K562 (cell line): ENCODE data around the gene RAB3GAP1. TPM values are rescaled to one million over a fixed set of nuclear protein-coding genes. Genes with fewer than 3 reads are reported as not detected.
A peak's percentile ranks its signal among the peaks of the same experiment; 100 is the strongest.

ENCODE experiments used
- ATAC-seq: fragments of 200-7000 bp; cut with Tn5 transposase; 3 replicates; pipeline ENCODE4 v1.9.1; 2020; ENCODE audit warnings: moderate library complexity
- BruUV-seq: library from RNA; stranded (reverse); fragments of 400-500 nt; replicated peaks from 2 replicates; lab custom pipeline; 2021; lab: Mats Ljungman, UMichigan
- CTCF ChIA-PET: fragments of 300-600 bp; formaldehyde crosslinking; extraction: SDS; loops from one replicate; lab custom pipeline; 2021; ENCODE audit warnings: low intra/inter-chr PET ratio; lab: Yijun Ruan, JAX
- POLR2A ChIA-PET: fragments of 300-600, 350-650 bp; sonication (Branson Sonifier 250); formaldehyde crosslinking; extraction: SDS; loops from one replicate; lab custom pipeline; 2021; ENCODE audit warnings: antibody characterized with exemption, inconsistent platforms; lab: Yijun Ruan, JAX
- DNase-seq, 4 experiments: peaks; one replicate each; pipeline versions ENCODE4 v3.0.0 to v3.0.0-alpha.2; 2011 to 2018; ENCODE audit warnings: low spot score in 3 of 4, mixed read lengths in 3 of 4; ENCODE audit errors: extremely low read depth in 1 of 4
- FAIRE-seq: peaks from 2 replicates; lab custom pipeline; 2011; peaks lifted over from hg19 to GRCh38; lab: Jason Lieb, UNC
- H2AFZ ChIP-seq: 2 replicates; pipeline ENCODE4 v1.6.0; 2011; ENCODE audit warnings: low read depth, low read length, control low read depth, inconsistent platforms
- H3K27ac ChIP-seq: fragments of 200-600 bp; 3 replicates; pipeline ENCODE4 v1.8.0; 2011; ENCODE audit warnings: low read depth, mild to moderate bottlenecking, control low read depth, inconsistent platforms, low read length, moderate library complexity, mixed read lengths; ENCODE audit errors: extremely low read depth
- H3K27me3 ChIP-seq, 2 experiments: fragments of 300-600 bp in 1 of 2; 2 replicates in 1 of 2; 3 replicates in 1 of 2; pipeline versions ENCODE4 v1.6.0 to v1.8.0; 2011; ENCODE audit warnings: inconsistent platforms in 2 of 2, low read length in 2 of 2, mild to moderate bottlenecking in 1 of 2, mixed read lengths in 1 of 2, moderate library complexity in 1 of 2; ENCODE audit not compliant: control insufficient read depth in 2 of 2, insufficient read depth in 2 of 2
- H3K36me3 ChIP-seq: fragments of 300-600 bp; 3 replicates; pipeline ENCODE4 v1.8.0; 2011; ENCODE audit warnings: mild to moderate bottlenecking, low read length, inconsistent platforms; ENCODE audit not compliant: control insufficient read depth, insufficient read depth
- H3K4me1 ChIP-seq, 2 experiments: fragments of 200-600 bp in 1 of 2; replicated peaks in 1 of 2; 2 replicates in 1 of 2; 3 replicates in 1 of 2; pipeline versions ENCODE4 v1.5.1 to v1.8.0; 2011; ENCODE audit warnings: inconsistent platforms in 2 of 2, low read length in 2 of 2, mild to moderate bottlenecking in 1 of 2, mixed read lengths in 1 of 2, moderate library complexity in 1 of 2; ENCODE audit not compliant: control insufficient read depth in 2 of 2, insufficient read depth in 2 of 2
- H3K4me2 ChIP-seq: 2 replicates; pipeline ENCODE4 v1.6.1; 2011; ENCODE audit warnings: low read length, control low read depth, inconsistent platforms, mixed read lengths; ENCODE audit not compliant: insufficient read depth
- H3K4me3 ChIP-seq: fragments of 200-600 bp; sonication (generic), shearing (Covaris generic); 2 replicates; pipeline ENCODE4 v1.5.1; 2016; ENCODE audit warnings: control low read depth, inconsistent platforms
- H3K79me2 ChIP-seq: fragments of 200-600 bp; 3 replicates; pipeline ENCODE4 v1.8.0; 2011; ENCODE audit warnings: low read length, inconsistent platforms; ENCODE audit not compliant: control insufficient read depth, insufficient read depth
- H3K9ac ChIP-seq, 2 experiments: 2 replicates each; pipeline versions ENCODE4 v1.6.0 to v1.6.1; 2011; ENCODE audit warnings: low read depth in 2 of 2, low read length in 2 of 2, control low read depth in 1 of 2, inconsistent platforms in 1 of 2, mild to moderate bottlenecking in 1 of 2, mixed read lengths in 1 of 2; ENCODE audit not compliant: insufficient read depth in 1 of 2
- H3K9me1 ChIP-seq: one replicate; pipeline ENCODE4 v1.6.0; 2011; ENCODE audit warnings: inconsistent platforms, mild to moderate bottlenecking, low read length, moderate library complexity; ENCODE audit not compliant: control insufficient read depth, insufficient read depth
- H3K9me3 ChIP-seq: replicated peaks from 2 replicates; pipeline ENCODE4 v1.5.1; 2011; ENCODE audit warnings: low read depth, low read length, inconsistent platforms; ENCODE audit not compliant: control insufficient read depth, insufficient read depth
- H4K20me1 ChIP-seq: replicated peaks from 2 replicates; pipeline ENCODE4 v1.6.1; 2011; ENCODE audit warnings: low read length, inconsistent platforms, mixed read lengths; ENCODE audit not compliant: control insufficient read depth, insufficient read depth
- CEBPB ChIP-seq: fragments of 450-650 bp; IDR thresholded peaks from 2 replicates; pipeline ENCODE4 v1.6.1; 2016; ENCODE audit warnings: missing genetic modification characterization, missing compliant biosample characterization
- CEBPG ChIP-seq, 3 experiments: fragments of 200-800 bp in 1 of 3; sonication (Bioruptor generic) in 1 of 3; sonication (generic) in 1 of 3; formaldehyde crosslinking in 1 of 3; IDR thresholded peaks in 2 of 3; conservative IDR thresholded peaks in 1 of 3; 2 replicates each; pipeline versions ENCODE4 v1.6.1 to v1.8.0; 2016 to 2022; ENCODE audit warnings: missing compliant biosample characterization in 2 of 3, missing genetic modification characterization in 2 of 3, mild to moderate bottlenecking in 1 of 3, missing genetic modification reagents in 1 of 3
- EGR1 ChIP-seq: fragments of 450-650 bp; conservative IDR thresholded peaks from 2 replicates; pipeline ENCODE4 v1.6.1; 2017; ENCODE audit warnings: mild to moderate bottlenecking
- HDAC1 ChIP-seq, 2 experiments: fragments of 450-650 bp; IDR thresholded peaks; 2 replicates each; pipeline ENCODE4 v1.6.1; 2016 to 2017; ENCODE audit warnings: inconsistent platforms in 1 of 2, mild to moderate bottlenecking in 1 of 2, moderate library complexity in 1 of 2
- HNRNPLL ChIP-seq: fragments of 200-400 bp; formaldehyde crosslinking; IDR thresholded peaks from 2 replicates; pipeline ENCODE4 v1.6.1; 2017; ENCODE audit warnings: low read length, low read depth, mild to moderate bottlenecking; ENCODE audit not compliant: poor library complexity, severe bottlenecking
- L3MBTL2 ChIP-seq: fragments of 450-650 bp; IDR thresholded peaks from 2 replicates; pipeline ENCODE4 v1.6.1; 2016; ENCODE audit warnings: mild to moderate bottlenecking, moderate library complexity
- MTA2 ChIP-seq: fragments of 450-650 bp; IDR thresholded peaks from 2 replicates; pipeline ENCODE4 v1.6.1; 2016; ENCODE audit warnings: low read depth
- PHTF2 ChIP-seq: fragments of 250-450 bp; sonication (Bioruptor Pico); IDR thresholded peaks from 2 replicates; pipeline ENCODE4 v1.5.0; 2021; ENCODE audit warnings: mild to moderate bottlenecking
- ZFP30 ChIP-seq: fragments of 250-450 bp; sonication (Bioruptor Pico); IDR thresholded peaks from 2 replicates; pipeline ENCODE4 v1.8.0; 2022; ENCODE audit warnings: moderate library complexity, mild to moderate bottlenecking, inconsistent platforms, borderline replicate concordance
- ZNF780A ChIP-seq: fragments of 250-450 bp; sonication (Bioruptor Pico); IDR thresholded peaks from 2 replicates; pipeline ENCODE4 v1.5.0; 2021; ENCODE audit warnings: mild to moderate bottlenecking
- ZZZ3 ChIP-seq: fragments of 450-650 bp; IDR thresholded peaks from 2 replicates; pipeline ENCODE4 v1.6.1; 2016; ENCODE audit warnings: antibody characterized with exemption, mild to moderate bottlenecking, moderate library complexity
- WGBS: fragments of 100-300 bp; shearing (Covaris generic); methylation state at CpG from one replicate; pipeline ENCODE4 v1.1.6; 2016; ENCODE audit warnings: low coverage, mixed read lengths; ENCODE audit not compliant: insufficient coverage; ENCODE audit errors: missing lambda C conversion rate; 5-methylcytosine and 5-hydroxymethylcytosine counted together
- in situ Hi-C: fragments of 300-500 bp; cut with MboI; formaldehyde crosslinking; loops from 4 replicates; pipeline ENCODE4 v1.15.0; 2018; ENCODE audit warnings: inconsistent platforms, mixed read lengths
- intact Hi-C: fragments of 100-400 bp; cut with micrococcal nuclease; formaldehyde crosslinking; loops from 2 replicates; pipeline ENCODE4 v1.14.2; 2022
- polyA plus RNA-seq, 8 experiments: library from polyadenylated mRNA; depleted of rRNA in 4 of 8; stranded (reverse) in 5 of 8; unstranded in 3 of 8; fragments of >200 nt; fragmentation: Nextera tagmentation in 2 of 8; fragmentation: Illumina TruSeq in 1 of 8; extraction: Ambion mirVana in 2 of 8; extraction: Trizol in 1 of 8; gene quantifications; 2 replicates each; pipeline versions ENCODE4 v1.2.1 to v1.2.3, GENCODE V29; 2011 to 2014; ENCODE audit warnings: inconsistent platforms in 1 of 8, missing spikeins in 1 of 8
- total RNA-seq, 7 experiments: library from RNA; depleted of rRNA in 6 of 7; stranded (reverse); fragments of >200 nt in 6 of 7; fragmentation: Illumina TruSeq in 2 of 7; extraction: Trizol in 2 of 7; gene quantifications; 2 replicates each; pipeline versions ENCODE4 v1.2.1 to v1.2.3, GENCODE V29; 2011 to 2021; ENCODE audit warnings: low replicate concordance in 1 of 7
- TF ChIP-seq, protein P1 (sequence below): fragments of 450-650 bp; IDR thresholded peaks from 2 replicates; pipeline ENCODE4 v1.6.1; 2016; ENCODE audit warnings: missing biosample characterization, missing genetic modification characterization
- TF ChIP-seq, protein P2 (sequence below), 2 experiments: fragments of 450-650 bp; IDR thresholded peaks; 2 replicates each; pipeline ENCODE4 v1.6.1; 2018; ENCODE audit warnings: mild to moderate bottlenecking in 2 of 2, low read depth in 1 of 2; ENCODE audit not compliant: partially characterized antibody in 2 of 2

The RAB3GAP1 gene
- total and polyA plus RNA-seq, 9 of the 15 experiments (the other 6 are each of a cell fraction or from before 2014, with no cell fraction given): 15.5 to 48.6 (median 33.0) TPM

DNA sequence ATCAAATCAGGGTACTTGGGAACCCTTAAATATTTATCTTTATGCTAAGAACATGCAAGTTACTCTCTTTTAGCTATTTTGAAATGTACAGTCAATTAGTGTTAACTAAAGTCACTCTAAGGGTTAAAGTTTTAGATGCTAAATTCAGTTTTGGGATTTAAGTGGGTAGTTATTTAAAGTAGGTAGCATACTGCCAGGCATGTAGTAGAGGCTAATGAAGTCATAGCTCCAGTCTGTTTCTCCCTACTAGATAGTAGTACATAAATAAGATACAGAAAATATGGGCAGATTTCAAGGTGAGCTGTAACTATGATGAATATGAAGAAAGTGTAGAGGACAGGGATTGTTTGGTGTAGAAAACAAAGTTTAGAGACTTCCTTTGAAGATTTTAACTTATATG, 7.5 kb downstream of the RAB3GAP1 start (continued):
- TF ChIP-seq ZNF780A (CRISPR knock-in tag): no peak

DNA sequence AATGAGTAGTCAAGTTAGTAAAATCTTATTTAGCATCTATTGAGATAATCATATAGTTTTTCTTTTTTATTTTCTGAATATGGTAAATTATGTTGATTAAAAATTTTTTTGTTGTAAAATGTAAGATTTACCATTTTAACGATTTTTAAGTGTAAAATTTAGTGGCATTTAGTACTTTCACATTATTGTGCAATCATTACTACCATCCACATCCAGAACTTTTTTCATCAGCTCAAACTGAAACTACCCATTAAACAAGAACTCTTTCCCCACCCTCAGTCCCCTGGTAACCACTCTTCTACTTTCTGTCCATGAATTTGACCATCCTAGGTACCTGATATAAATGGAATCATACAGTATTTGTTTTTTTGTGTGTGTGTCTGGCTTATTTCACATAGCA, 11.1 kb downstream of the RAB3GAP1 start:
- Histone ChIP-seq H3K4me3 (no peak overlapping the region), H3K36me3 (peaks cover 40% of the 10 kb centered on the region), H3K9ac (no peak overlapping the region), H3K9me1 (no peaks in the 10 kb centered on the region), H3K27me3 (no peaks in the 10 kb centered on the region), H3K4me1 (no peaks in the 10 kb centered on the region), H3K9me3 (no peaks in the 10 kb centered on the region), H2AFZ (no peak overlapping the region), H3K4me2 (no peak overlapping the region), H3K79me2 (peaks cover 72% of the 10 kb centered on the region), H3K27ac (no peak overlapping the region), H4K20me1 (no peaks in the 10 kb centered on the region)
- 77% methylated on average over 1 of the region's 1 CpG for WGBS
- CTCF ChIA-PET: no interaction called here
- BruUV-seq: no TSS peak
- ATAC-seq (no peak), FAIRE-seq (no peak), DNase-seq (no peak)
- in situ Hi-C loops: no loop called here
- POLR2A ChIA-PET: interaction anchor here (1.7 kb wide), 1 partner anchor 8 kb away, joined by 5 read pairs; no protein-coding TSS in a partner anchor
- TF ChIP-seq CEBPB (tag) (peak; percentile 90), ZZZ3 (no peak), MTA2 (no peak), L3MBTL2 (no peak), PHTF2 (CRISPR knock-in tag) (no peak), HDAC1 (IDR thresholded peaks at IDR 0.05) (no peak), HNRNPLL (no peak), CEBPG (CRISPR knock-in tag; IDR thresholded peaks at IDR 0.05) (no peak), CEBPG (tag; conservative IDR thresholded peaks at IDR 0.05 in 1 of 2, IDR thresholded peaks at IDR 0.05 in 1 of 2) (peak; percentile 62 to 94; a peak in 3 of 4 replicates), ZFP30 (CRISPR knock-in tag) (no peak), EGR1 (no peak)
- TF ChIP-seq, protein P1, sequence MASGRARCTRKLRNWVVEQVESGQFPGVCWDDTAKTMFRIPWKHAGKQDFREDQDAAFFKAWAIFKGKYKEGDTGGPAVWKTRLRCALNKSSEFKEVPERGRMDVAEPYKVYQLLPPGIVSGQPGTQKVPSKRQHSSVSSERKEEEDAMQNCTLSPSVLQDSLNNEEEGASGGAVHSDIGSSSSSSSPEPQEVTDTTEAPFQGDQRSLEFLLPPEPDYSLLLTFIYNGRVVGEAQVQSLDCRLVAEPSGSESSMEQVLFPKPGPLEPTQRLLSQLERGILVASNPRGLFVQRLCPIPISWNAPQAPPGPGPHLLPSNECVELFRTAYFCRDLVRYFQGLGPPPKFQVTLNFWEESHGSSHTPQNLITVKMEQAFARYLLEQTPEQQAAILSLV: peak; percentile 37; the same call in 1 of the 2 replicates
- TF ChIP-seq, protein P2, sequence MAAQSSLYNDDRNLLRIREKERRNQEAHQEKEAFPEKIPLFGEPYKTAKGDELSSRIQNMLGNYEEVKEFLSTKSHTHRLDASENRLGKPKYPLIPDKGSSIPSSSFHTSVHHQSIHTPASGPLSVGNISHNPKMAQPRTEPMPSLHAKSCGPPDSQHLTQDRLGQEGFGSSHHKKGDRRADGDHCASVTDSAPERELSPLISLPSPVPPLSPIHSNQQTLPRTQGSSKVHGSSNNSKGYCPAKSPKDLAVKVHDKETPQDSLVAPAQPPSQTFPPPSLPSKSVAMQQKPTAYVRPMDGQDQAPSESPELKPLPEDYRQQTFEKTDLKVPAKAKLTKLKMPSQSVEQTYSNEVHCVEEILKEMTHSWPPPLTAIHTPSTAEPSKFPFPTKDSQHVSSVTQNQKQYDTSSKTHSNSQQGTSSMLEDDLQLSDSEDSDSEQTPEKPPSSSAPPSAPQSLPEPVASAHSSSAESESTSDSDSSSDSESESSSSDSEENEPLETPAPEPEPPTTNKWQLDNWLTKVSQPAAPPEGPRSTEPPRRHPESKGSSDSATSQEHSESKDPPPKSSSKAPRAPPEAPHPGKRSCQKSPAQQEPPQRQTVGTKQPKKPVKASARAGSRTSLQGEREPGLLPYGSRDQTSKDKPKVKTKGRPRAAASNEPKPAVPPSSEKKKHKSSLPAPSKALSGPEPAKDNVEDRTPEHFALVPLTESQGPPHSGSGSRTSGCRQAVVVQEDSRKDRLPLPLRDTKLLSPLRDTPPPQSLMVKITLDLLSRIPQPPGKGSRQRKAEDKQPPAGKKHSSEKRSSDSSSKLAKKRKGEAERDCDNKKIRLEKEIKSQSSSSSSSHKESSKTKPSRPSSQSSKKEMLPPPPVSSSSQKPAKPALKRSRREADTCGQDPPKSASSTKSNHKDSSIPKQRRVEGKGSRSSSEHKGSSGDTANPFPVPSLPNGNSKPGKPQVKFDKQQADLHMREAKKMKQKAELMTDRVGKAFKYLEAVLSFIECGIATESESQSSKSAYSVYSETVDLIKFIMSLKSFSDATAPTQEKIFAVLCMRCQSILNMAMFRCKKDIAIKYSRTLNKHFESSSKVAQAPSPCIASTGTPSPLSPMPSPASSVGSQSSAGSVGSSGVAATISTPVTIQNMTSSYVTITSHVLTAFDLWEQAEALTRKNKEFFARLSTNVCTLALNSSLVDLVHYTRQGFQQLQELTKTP (IDR thresholded peaks at IDR 0.05; ENCODE audit: low read depth in 1 of 2, partially characterized antibody in 2 of 2): no peak
- TF ChIP-seq, all 486 proteins: peak for 3
- intact Hi-C loops: no loop called here
